HepG2 (cell line): ENCODE results near the gene CRYBA2. TPM values are rescaled to one million over a fixed set of nuclear protein-coding genes. Genes with fewer than 3 reads are reported as not detected.

Experiments
- CCDC6 ChIP-seq: sonication (generic); formaldehyde crosslinking; IDR thresholded peaks from 2 replicates; pipeline ENCODE4 v1.8.1; 2022; ENCODE audit warnings: mild to moderate bottlenecking, missing genetic modification reagents, moderate library complexity
- DPF2 ChIP-seq: sonication (generic); formaldehyde crosslinking; IDR thresholded peaks from 2 replicates; pipeline ENCODE4 v1.4.0; 2020; ENCODE audit warnings: mild to moderate bottlenecking, low read depth, missing genetic modification reagents, borderline replicate concordance
- FIP1L1 ChIP-seq: fragments of 200-400 bp; formaldehyde crosslinking; IDR thresholded peaks from 2 replicates; pipeline ENCODE4 v1.6.1; 2018; ENCODE audit warnings: low read depth, mild to moderate bottlenecking, low read length, moderate library complexity, borderline replicate concordance; ENCODE audit not compliant: insufficient read depth
- FOXA1 ChIP-seq, 2 experiments: fragments of 450-650 bp in 1 of 2; sonication (generic) in 1 of 2; formaldehyde crosslinking in 1 of 2; IDR thresholded peaks; 2 replicates each; pipeline versions ENCODE4 v1.4.0 to v1.6.1; 2016 to 2020; ENCODE audit warnings: missing genetic modification reagents in 1 of 2
- FOXK2 ChIP-seq: fragments of 450-650 bp; IDR thresholded peaks from 2 replicates; pipeline ENCODE4 v1.6.1; 2016
- FOXO1 ChIP-seq: sonication (generic); formaldehyde crosslinking; IDR thresholded peaks from 2 replicates; pipeline ENCODE4 v1.4.0; 2020; ENCODE audit warnings: missing genetic modification reagents
- JUND ChIP-seq: sonication (generic); formaldehyde crosslinking; IDR thresholded peaks from 2 replicates; pipeline ENCODE4 v1.8.0; 2022; ENCODE audit warnings: mild to moderate bottlenecking, missing genetic modification reagents
- NCOA2 ChIP-seq: sonication (generic); formaldehyde crosslinking; IDR thresholded peaks from 2 replicates; pipeline ENCODE4 v1.8.0; 2022; ENCODE audit warnings: inconsistent platforms
- RBAK ChIP-seq: sonication (generic); formaldehyde crosslinking; IDR thresholded peaks from 2 replicates; pipeline ENCODE4 v1.5.1; 2020; ENCODE audit warnings: mild to moderate bottlenecking, missing genetic modification reagents
- RELA ChIP-seq: sonication (generic); formaldehyde crosslinking; IDR thresholded peaks from 2 replicates; pipeline ENCODE4 v1.4.0; 2020; ENCODE audit warnings: missing genetic modification reagents
- SALL1 ChIP-seq: sonication (generic); formaldehyde crosslinking; IDR thresholded peaks from 2 replicates; pipeline ENCODE4 v1.8.0; 2022; ENCODE audit warnings: mild to moderate bottlenecking, missing genetic modification reagents
- TRIM24 ChIP-seq: sonication (generic); formaldehyde crosslinking; IDR thresholded peaks from 2 replicates; pipeline ENCODE4 v1.8.0; 2022; ENCODE audit warnings: mild to moderate bottlenecking, missing genetic modification reagents
- ZNF235 ChIP-seq: sonication (generic); formaldehyde crosslinking; IDR thresholded peaks from 2 replicates; pipeline ENCODE4 v1.8.1; 2023; ENCODE audit warnings: mild to moderate bottlenecking, missing genetic modification reagents, borderline replicate concordance
- ZNF512 ChIP-seq: sonication (generic); formaldehyde crosslinking; IDR thresholded peaks from 2 replicates; pipeline ENCODE4 v1.4.0; 2020; ENCODE audit warnings: mild to moderate bottlenecking, missing genetic modification reagents
- ZNF777 ChIP-seq: sonication (generic); formaldehyde crosslinking; IDR thresholded peaks from 2 replicates; pipeline ENCODE4 v1.4.0; 2020; ENCODE audit warnings: missing genetic modification reagents
- ZSCAN21 ChIP-seq: sonication (generic); formaldehyde crosslinking; IDR thresholded peaks from 2 replicates; pipeline ENCODE4 v1.8.0; 2022; ENCODE audit warnings: mild to moderate bottlenecking, missing genetic modification reagents, moderate library complexity, borderline replicate concordance
- polyA plus RNA-seq, 8 experiments: library from polyadenylated mRNA; depleted of rRNA in 3 of 8; stranded (reverse) in 7 of 8; unstranded in 1 of 8; fragments of >200 nt; fragmentation: Illumina TruSeq in 4 of 8; extraction: Trizol in 4 of 8; gene quantifications; 2 replicates each; pipeline versions ENCODE4 v1.2.1 to v1.2.3, GENCODE V29; 2011 to 2016; ENCODE audit warnings: low read depth in 4 of 8, missing spikeins in 1 of 8, mixed read lengths in 1 of 8; ENCODE audit not compliant: insufficient read depth in 1 of 8
- total RNA-seq, 5 experiments: library from RNA; depleted of rRNA; stranded (reverse); fragments of >200 nt; fragmentation: Illumina TruSeq; extraction: Trizol; gene quantifications; 2 replicates each; pipeline ENCODE4 v1.2.3, GENCODE V29; 2016; ENCODE audit warnings: low read depth in 1 of 5
- TF ChIP-seq, protein P1 (sequence below): sonication (generic); formaldehyde crosslinking; IDR thresholded peaks from 2 replicates; pipeline ENCODE4 v1.4.0; 2020; ENCODE audit warnings: mild to moderate bottlenecking, missing genetic modification reagents
- TF ChIP-seq, protein P2 (sequence below): sonication (generic); formaldehyde crosslinking; IDR thresholded peaks from 2 replicates; pipeline ENCODE4 v1.5.0; 2020; ENCODE audit warnings: missing genetic modification reagents, mild to moderate bottlenecking, borderline replicate concordance
- TF ChIP-seq, protein P3 (sequence below): sonication (generic); formaldehyde crosslinking; IDR thresholded peaks from 2 replicates; pipeline ENCODE4 v1.8.0; 2022; ENCODE audit warnings: mild to moderate bottlenecking, missing genetic modification reagents
- TF ChIP-seq, protein P4 (sequence below): sonication (generic); formaldehyde crosslinking; conservative IDR thresholded peaks from 2 replicates; pipeline ENCODE4 v1.4.0; 2020; ENCODE audit warnings: missing genetic modification reagents

CRYBA2 gene
- total and polyA plus RNA-seq, 2 of the 13 experiments (the other 11 are each of a cell fraction or from before 2014, with no cell fraction given), result not detected

DNA sequence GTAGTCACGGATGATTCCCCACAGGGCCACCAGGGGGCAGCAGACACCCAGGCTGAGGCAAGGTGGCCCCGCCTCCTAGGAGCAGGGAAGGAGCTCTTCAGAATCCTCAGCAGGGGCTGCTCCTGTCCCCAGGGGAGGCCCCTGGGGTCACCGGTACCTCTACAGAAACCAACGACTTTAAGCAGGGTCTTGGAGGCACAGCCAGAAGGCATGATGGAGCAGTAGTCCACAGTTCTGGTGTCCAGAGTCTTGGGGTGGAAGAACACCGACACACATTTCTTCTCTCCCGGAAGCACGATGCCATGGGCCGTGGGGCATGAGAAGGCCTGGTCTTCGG is 36.6 kb upstream of the CRYBA2 start (continued):
- no peak for TF ChIP-seq RBAK (CRISPR knock-in tag)
- no peak for TF ChIP-seq SALL1 (CRISPR knock-in tag)
- TF ChIP-seq TRIM24 (CRISPR knock-in tag), result no peak
- TF ChIP-seq, protein P1, sequence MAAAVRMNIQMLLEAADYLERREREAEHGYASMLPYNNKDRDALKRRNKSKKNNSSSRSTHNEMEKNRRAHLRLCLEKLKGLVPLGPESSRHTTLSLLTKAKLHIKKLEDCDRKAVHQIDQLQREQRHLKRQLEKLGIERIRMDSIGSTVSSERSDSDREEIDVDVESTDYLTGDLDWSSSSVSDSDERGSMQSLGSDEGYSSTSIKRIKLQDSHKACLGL (CRISPR knock-in tag), result no peak
- TF ChIP-seq, protein P2, sequence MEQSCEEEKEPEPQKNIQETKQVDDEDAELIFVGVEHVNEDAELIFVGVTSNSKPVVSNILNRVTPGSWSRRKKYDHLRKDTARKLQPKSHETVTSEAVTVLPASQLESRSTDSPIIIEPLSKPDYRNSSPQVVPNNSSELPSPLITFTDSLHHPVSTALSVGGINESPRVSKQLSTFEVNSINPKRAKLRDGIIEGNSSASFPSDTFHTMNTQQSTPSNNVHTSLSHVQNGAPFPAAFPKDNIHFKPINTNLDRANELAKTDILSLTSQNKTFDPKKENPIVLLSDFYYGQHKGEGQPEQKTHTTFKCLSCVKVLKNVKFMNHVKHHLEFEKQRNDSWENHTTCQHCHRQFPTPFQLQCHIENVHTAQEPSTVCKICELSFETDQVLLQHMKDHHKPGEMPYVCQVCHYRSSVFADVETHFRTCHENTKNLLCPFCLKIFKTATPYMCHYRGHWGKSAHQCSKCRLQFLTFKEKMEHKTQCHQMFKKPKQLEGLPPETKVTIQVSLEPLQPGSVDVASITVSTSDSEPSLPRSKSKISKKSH (CRISPR knock-in tag), result no peak
- TF ChIP-seq ZSCAN21 (CRISPR knock-in tag), result no peak
- no peak for TF ChIP-seq FIP1L1
- no peak for TF ChIP-seq DPF2 (CRISPR knock-in tag)
- TF ChIP-seq ZNF777 (CRISPR knock-in tag), result no peak
- TF ChIP-seq, protein P3, sequence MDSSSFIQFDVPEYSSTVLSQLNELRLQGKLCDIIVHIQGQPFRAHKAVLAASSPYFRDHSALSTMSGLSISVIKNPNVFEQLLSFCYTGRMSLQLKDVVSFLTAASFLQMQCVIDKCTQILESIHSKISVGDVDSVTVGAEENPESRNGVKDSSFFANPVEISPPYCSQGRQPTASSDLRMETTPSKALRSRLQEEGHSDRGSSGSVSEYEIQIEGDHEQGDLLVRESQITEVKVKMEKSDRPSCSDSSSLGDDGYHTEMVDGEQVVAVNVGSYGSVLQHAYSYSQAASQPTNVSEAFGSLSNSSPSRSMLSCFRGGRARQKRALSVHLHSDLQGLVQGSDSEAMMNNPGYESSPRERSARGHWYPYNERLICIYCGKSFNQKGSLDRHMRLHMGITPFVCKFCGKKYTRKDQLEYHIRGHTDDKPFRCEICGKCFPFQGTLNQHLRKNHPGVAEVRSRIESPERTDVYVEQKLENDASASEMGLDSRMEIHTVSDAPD (CRISPR knock-in tag), result no peak
- no peak for TF ChIP-seq JUND
- no peak for TF ChIP-seq ZNF235 (CRISPR knock-in tag)
- TF ChIP-seq ZNF512, result no peak
- TF ChIP-seq FOXK2, result no peak
- TF ChIP-seq FOXA1 (IDR thresholded peaks at IDR 0.05), result no peak
- TF ChIP-seq FOXA1 (CRISPR knock-in tag; IDR thresholded peaks at IDR 0.05), result no peak
- TF ChIP-seq FOXO1 (CRISPR knock-in tag), result no peak
- TF ChIP-seq NCOA2 (CRISPR knock-in tag), result no peak
- TF ChIP-seq, protein P4, sequence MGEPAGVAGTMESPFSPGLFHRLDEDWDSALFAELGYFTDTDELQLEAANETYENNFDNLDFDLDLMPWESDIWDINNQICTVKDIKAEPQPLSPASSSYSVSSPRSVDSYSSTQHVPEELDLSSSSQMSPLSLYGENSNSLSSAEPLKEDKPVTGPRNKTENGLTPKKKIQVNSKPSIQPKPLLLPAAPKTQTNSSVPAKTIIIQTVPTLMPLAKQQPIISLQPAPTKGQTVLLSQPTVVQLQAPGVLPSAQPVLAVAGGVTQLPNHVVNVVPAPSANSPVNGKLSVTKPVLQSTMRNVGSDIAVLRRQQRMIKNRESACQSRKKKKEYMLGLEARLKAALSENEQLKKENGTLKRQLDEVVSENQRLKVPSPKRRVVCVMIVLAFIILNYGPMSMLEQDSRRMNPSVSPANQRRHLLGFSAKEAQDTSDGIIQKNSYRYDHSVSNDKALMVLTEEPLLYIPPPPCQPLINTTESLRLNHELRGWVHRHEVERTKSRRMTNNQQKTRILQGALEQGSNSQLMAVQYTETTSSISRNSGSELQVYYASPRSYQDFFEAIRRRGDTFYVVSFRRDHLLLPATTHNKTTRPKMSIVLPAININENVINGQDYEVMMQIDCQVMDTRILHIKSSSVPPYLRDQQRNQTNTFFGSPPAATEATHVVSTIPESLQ (CRISPR knock-in tag), result no peak
- no peak for TF ChIP-seq RELA (CRISPR knock-in tag)
- TF ChIP-seq CCDC6 (CRISPR knock-in tag), result no peak
